Neuronal stem cell (in vitro differentiated cells): ENCODE results near the gene GLRA1.

ENCODE experiments used
- DNase-seq: peaks from one replicate; pipeline ENCODE4 v3.0.0-alpha.2; 2013; ENCODE audit warnings: low spot score
- H2AFZ ChIP-seq: one replicate; pipeline ENCODE4 v1.6.1; 2013; ENCODE audit warnings: mild to moderate bottlenecking, low read length, inconsistent platforms
- H2AK5ac ChIP-seq: 2 replicates; pipeline ENCODE4 v1.6.1; 2013; ENCODE audit warnings: low read depth, mild to moderate bottlenecking, inconsistent platforms, low read length, moderate library complexity, mixed read lengths
- H2BK120ac ChIP-seq: 2 replicates; pipeline ENCODE4 v1.6.1; 2013; ENCODE audit warnings: low read depth, mild to moderate bottlenecking, inconsistent platforms, low read length, moderate library complexity, mixed read lengths
- H2BK12ac ChIP-seq: one replicate; pipeline ENCODE4 v1.6.1; 2013; ENCODE audit warnings: low read length, inconsistent platforms
- H2BK15ac ChIP-seq: 2 replicates; pipeline ENCODE4 v1.6.1; 2013; ENCODE audit warnings: mild to moderate bottlenecking, low read length, inconsistent platforms, mixed read lengths
- H2BK5ac ChIP-seq: one replicate; pipeline ENCODE4 v1.6.1; 2013; ENCODE audit warnings: inconsistent platforms, mild to moderate bottlenecking, low read length, moderate library complexity
- H3K14ac ChIP-seq: one replicate; pipeline ENCODE4 v1.6.1; 2013; ENCODE audit warnings: low read length, inconsistent platforms
- H3K18ac ChIP-seq: 2 replicates; pipeline ENCODE4 v1.6.1; 2013; ENCODE audit warnings: low read length, inconsistent platforms
- H3K23ac ChIP-seq: 2 replicates; pipeline ENCODE4 v1.6.1; 2013; ENCODE audit warnings: low read depth, mild to moderate bottlenecking, mixed read lengths, low read length, inconsistent platforms; ENCODE audit not compliant: poor library complexity
- H3K27ac ChIP-seq: replicated peaks from 3 replicates; pipeline ENCODE4 v1.5.1; 2013; ENCODE audit warnings: low read length, inconsistent platforms
- H3K27me3 ChIP-seq, 3 experiments: 2 replicates each; pipeline ENCODE4 v1.6.1; 2013; ENCODE audit warnings: low read length in 3 of 3, mild to moderate bottlenecking in 2 of 3, inconsistent platforms in 1 of 3, low read depth in 1 of 3, mixed read lengths in 1 of 3, moderate library complexity in 1 of 3; ENCODE audit not compliant: control insufficient read depth in 3 of 3, insufficient read depth in 3 of 3
- H3K36me3 ChIP-seq, 2 donors: replicated peaks in 1 of 2; 2 replicates each; pipeline ENCODE4 v1.6.1; 2013; ENCODE audit warnings: low read length in 2 of 2; ENCODE audit not compliant: control insufficient read depth in 2 of 2, insufficient read depth in 2 of 2
- H3K4ac ChIP-seq: 2 replicates; pipeline ENCODE4 v1.6.1; 2013; ENCODE audit warnings: inconsistent platforms, mild to moderate bottlenecking, low read length, moderate library complexity
- H3K4me1 ChIP-seq, 2 donors: 1 replicate in 1 of 2; 2 replicates in 1 of 2; pipeline ENCODE4 v1.6.1; 2013; ENCODE audit warnings: low read length in 2 of 2, low read depth in 1 of 2; ENCODE audit not compliant: control insufficient read depth in 2 of 2, insufficient read depth in 1 of 2
- H3K4me2 ChIP-seq: one replicate; pipeline ENCODE4 v1.6.1; 2013; ENCODE audit warnings: mild to moderate bottlenecking, low read length, inconsistent platforms; ENCODE audit not compliant: insufficient read depth, poor library complexity, severe bottlenecking
- H3K4me3 ChIP-seq, 2 donors: 2 replicates each; pipeline ENCODE4 v1.5.1; 2013; ENCODE audit warnings: low read length in 2 of 2, mild to moderate bottlenecking in 2 of 2, inconsistent platforms in 1 of 2, moderate library complexity in 1 of 2
- H3K79me1 ChIP-seq: one replicate; pipeline ENCODE4 v1.6.1; 2013; ENCODE audit warnings: low read depth, mild to moderate bottlenecking, inconsistent platforms, low read length, moderate library complexity
- H3K9ac ChIP-seq: one replicate; pipeline ENCODE4 v1.6.1; 2013; ENCODE audit warnings: mild to moderate bottlenecking, low read depth, low read length, inconsistent platforms; ENCODE audit not compliant: poor library complexity
- H3K9me3 ChIP-seq, 2 donors: replicated peaks in 1 of 2; 2 replicates each; pipeline versions ENCODE3 to v1.6.1; 2013; ENCODE audit warnings: low read length in 2 of 2, mild to moderate bottlenecking in 2 of 2, inconsistent platforms in 1 of 2, low read depth in 1 of 2, mixed read lengths in 1 of 2, moderate library complexity in 1 of 2; ENCODE audit not compliant: control insufficient read depth in 2 of 2, insufficient read depth in 1 of 2
- H4K8ac ChIP-seq: one replicate; pipeline ENCODE4 v1.6.1; 2013; ENCODE audit warnings: low read depth, mild to moderate bottlenecking, inconsistent platforms, low read length, moderate library complexity
- H4K91ac ChIP-seq: one replicate; pipeline ENCODE4 v1.6.1; 2013; ENCODE audit warnings: low read length, low read depth, mild to moderate bottlenecking, inconsistent platforms; ENCODE audit not compliant: poor library complexity
- WGBS, 2 donors: extraction: QIAGEN DNeasy Blood & Tissue Kit; methylation state at CpG; one replicate each; pipeline ENCODE4 v1.1.7; 2013; ENCODE audit warnings: missing lambda C conversion rate in 2 of 2, mixed read lengths in 1 of 2; ENCODE audit not compliant: insufficient read length in 2 of 2, insufficient replicate concordance in 1 of 2; ENCODE audit errors: extremely low coverage in 2 of 2; 5-methylcytosine and 5-hydroxymethylcytosine counted together

Gene GLRA1

DNA sequence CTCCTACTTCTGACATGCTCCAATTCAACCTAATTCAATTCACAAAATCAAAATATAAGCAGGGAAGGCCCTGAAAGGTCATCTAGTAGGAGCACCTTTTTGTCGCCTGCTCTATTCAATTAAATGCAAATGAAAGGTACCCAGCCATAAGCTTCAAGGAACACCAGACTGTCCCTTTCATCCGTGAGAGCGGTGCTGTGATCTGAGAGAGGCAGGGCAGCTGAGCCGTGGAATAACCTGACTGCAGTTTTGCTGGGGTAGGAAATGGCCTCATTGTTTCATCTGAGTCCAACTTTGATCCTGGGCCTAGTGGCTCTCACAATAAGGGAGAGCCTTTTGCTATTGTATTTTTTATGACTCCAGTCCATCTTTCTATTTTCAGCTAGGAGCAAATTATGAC is 39.8 kb upstream of the GLRA1 start:
- Histone ChIP-seq H3K14ac (no peak overlapping the region), H3K9me3 (no peaks in the 10 kb centered on the region), H3K9ac (no peak overlapping the region), H2BK120ac (no peak overlapping the region), H2BK15ac (no peak overlapping the region), H3K23ac (no peak overlapping the region), H4K8ac (no peak overlapping the region), H3K79me1 (no peaks in the 10 kb centered on the region), H3K18ac (no peak overlapping the region), H3K4ac (no peak overlapping the region), H3K27me3 (no peaks in the 10 kb centered on the region), H3K4me1 (peaks cover 0 to 2% of the 10 kb centered on the region in 2 donors), H2AFZ (no peak overlapping the region), H3K4me3 (no peak overlapping the region), H4K91ac (no peak overlapping the region), H3K27ac (no peak overlapping the region), H2BK12ac (no peak overlapping the region), H3K36me3 (no peaks in the 10 kb centered on the region), H2AK5ac (no peak overlapping the region), H2BK5ac (no peak overlapping the region), H3K4me2 (no peak overlapping the region)
- no peak for DNase-seq
- WGBS, 2 donors = no CpG with 5 or more reads among the region's 4 CpGs

DNA sequence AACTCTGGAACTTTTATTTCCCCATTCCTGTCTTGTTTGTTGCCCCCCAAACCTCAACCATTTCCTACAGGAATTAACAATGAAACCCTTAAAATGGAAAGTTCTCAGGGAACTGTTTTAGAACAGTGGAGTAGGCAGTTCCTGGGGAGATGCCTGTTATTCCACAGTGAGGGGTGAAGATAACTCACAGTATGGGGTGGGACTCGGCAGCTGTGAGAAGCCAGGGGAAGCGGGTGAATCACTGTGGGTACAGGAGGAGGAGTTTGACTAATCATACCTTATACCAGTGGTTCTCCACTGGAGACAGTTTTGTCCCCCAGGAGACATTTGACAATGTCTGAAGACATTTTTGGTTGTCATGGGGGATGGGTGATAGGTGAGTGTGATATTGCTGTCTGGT is 36.9 kb upstream of the GLRA1 start:
- H3K9ac ChIP-seq = no peak overlapping the region
- no peak overlapping the region for H3K23ac ChIP-seq
- no peak overlapping the region for H2BK12ac ChIP-seq
- H2AFZ ChIP-seq = no peak overlapping the region
- H3K27ac ChIP-seq = no peak overlapping the region
- H3K27me3 ChIP-seq = no peaks in the 10 kb centered on the region
- H2AK5ac ChIP-seq = no peak overlapping the region
- H3K4me1 ChIP-seq = peaks cover 0 to 2% of the 10 kb centered on the region in 2 donors
- H4K91ac ChIP-seq = no peak overlapping the region
- no peak overlapping the region for H3K4me3 ChIP-seq
- H2BK5ac ChIP-seq = no peak overlapping the region
- no peaks in the 10 kb centered on the region for H3K9me3 ChIP-seq
- no peak overlapping the region for H3K4ac ChIP-seq
- no peak overlapping the region for H3K14ac ChIP-seq
- no peak overlapping the region for H2BK15ac ChIP-seq
- no peak overlapping the region for H2BK120ac ChIP-seq
- no peaks in the 10 kb centered on the region for H3K79me1 ChIP-seq
- H3K36me3 ChIP-seq = no peaks in the 10 kb centered on the region
- no peak overlapping the region for H3K18ac ChIP-seq
- no CpG with 5 or more reads among the region's 2 CpGs for WGBS, 2 donors
- no peak for DNase-seq
- H4K8ac ChIP-seq = no peak overlapping the region
- no peak overlapping the region for H3K4me2 ChIP-seq

DNA sequence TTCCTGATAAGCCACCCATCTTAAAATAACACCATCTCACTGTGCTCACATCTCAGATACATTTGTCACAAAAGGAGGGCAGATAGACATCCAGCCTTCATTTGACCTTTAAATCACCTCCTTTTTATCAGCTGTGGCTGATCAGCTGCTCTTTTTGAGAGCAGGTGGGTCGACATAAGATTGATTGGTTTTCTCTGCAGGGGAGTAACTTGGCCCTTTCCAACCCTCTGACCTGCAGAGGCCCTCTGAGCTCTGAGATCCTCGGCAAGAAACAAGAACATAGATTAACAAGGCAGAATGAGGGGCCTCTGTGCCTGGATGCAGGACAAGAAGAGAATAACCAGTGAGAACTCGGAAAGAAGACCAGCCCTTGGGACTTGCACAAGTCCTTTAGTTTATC is 33.5 kb upstream of the GLRA1 start:
- Histone ChIP-seq H2BK12ac (no peak overlapping the region), H4K91ac (no peak overlapping the region), H3K4me1 (no peaks in the 10 kb centered on the region), H3K14ac (no peak overlapping the region), H3K9ac (no peak overlapping the region), H2AK5ac (no peak overlapping the region), H3K4me2 (no peak overlapping the region), H3K23ac (no peak overlapping the region), H3K4me3 (no peak overlapping the region), H2BK5ac (no peak overlapping the region), H3K18ac (no peak overlapping the region), H4K8ac (no peak overlapping the region), H3K79me1 (no peaks in the 10 kb centered on the region), H2BK15ac (no peak overlapping the region), H2AFZ (no peak overlapping the region), H3K4ac (no peak overlapping the region), H3K27me3 (peaks cover 0 to 2% (median 0%) of the 10 kb centered on the region in 3 experiments), H3K9me3 (no peaks in the 10 kb centered on the region), H3K27ac (no peak overlapping the region), H3K36me3 (no peaks in the 10 kb centered on the region), H2BK120ac (no peak overlapping the region)
- no peak for DNase-seq
- no CpG with 5 or more reads among the region's 3 CpGs for WGBS, 2 donors

GRCh38 chr5:151956725-151957124 is 32.1 kb upstream of the GLRA1 start:
- no peak overlapping the region for H2BK15ac ChIP-seq
- H3K9ac ChIP-seq = no peak overlapping the region
- no peak overlapping the region for H2BK5ac ChIP-seq
- no peak overlapping the region for H3K27ac ChIP-seq
- no peak overlapping the region for H3K18ac ChIP-seq
- peaks cover 0 to 2% (median 0%) of the 10 kb centered on the region in 3 experiments for H3K27me3 ChIP-seq
- no peaks in the 10 kb centered on the region for H3K36me3 ChIP-seq
- no peaks in the 10 kb centered on the region for H3K4me1 ChIP-seq
- H2AFZ ChIP-seq = no peak overlapping the region
- no peak overlapping the region for H4K8ac ChIP-seq
- DNase-seq = no peak
- H3K4ac ChIP-seq = no peak overlapping the region
- H3K79me1 ChIP-seq = no peaks in the 10 kb centered on the region
- no peak overlapping the region for H3K4me3 ChIP-seq
- no peak overlapping the region for H2AK5ac ChIP-seq
- H3K4me2 ChIP-seq = no peak overlapping the region
- H3K23ac ChIP-seq = no peak overlapping the region
- no peaks in the 10 kb centered on the region for H3K9me3 ChIP-seq
- WGBS, 2 donors = no CpG with 5 or more reads among the region's 3 CpGs
- H4K91ac ChIP-seq = no peak overlapping the region
- no peak overlapping the region for H3K14ac ChIP-seq
- no peak overlapping the region for H2BK12ac ChIP-seq
- no peak overlapping the region for H2BK120ac ChIP-seq
